Measurements from ENCODE around the gene SLC35E4.

DNA sequence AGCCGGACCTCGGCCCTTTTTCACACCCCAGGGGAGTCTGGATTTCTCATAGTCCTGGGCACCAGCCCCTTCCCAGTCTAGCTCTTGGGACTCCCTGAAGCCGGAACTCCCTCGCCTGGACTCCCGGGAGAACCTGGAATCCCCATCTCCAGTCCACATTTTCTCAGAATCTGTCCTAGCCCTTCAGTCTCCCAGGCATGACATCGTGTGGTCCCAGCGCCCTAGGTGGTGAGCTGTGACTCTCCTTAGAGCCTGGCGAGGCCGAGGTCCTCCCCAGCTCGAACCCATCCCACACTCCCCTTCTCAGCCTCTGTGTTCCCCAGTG is 32.8 kb downstream of the SLC35E4 start:
- TF ChIP-seq, protein P1, sequence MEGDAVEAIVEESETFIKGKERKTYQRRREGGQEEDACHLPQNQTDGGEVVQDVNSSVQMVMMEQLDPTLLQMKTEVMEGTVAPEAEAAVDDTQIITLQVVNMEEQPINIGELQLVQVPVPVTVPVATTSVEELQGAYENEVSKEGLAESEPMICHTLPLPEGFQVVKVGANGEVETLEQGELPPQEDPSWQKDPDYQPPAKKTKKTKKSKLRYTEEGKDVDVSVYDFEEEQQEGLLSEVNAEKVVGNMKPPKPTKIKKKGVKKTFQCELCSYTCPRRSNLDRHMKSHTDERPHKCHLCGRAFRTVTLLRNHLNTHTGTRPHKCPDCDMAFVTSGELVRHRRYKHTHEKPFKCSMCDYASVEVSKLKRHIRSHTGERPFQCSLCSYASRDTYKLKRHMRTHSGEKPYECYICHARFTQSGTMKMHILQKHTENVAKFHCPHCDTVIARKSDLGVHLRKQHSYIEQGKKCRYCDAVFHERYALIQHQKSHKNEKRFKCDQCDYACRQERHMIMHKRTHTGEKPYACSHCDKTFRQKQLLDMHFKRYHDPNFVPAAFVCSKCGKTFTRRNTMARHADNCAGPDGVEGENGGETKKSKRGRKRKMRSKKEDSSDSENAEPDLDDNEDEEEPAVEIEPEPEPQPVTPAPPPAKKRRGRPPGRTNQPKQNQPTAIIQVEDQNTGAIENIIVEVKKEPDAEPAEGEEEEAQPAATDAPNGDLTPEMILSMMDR (IDR thresholded peaks at IDR 0.05), result no peak
- no peak for TF ChIP-seq POLR2A (IDR thresholded peaks at IDR 0.05)

Data from adrenal gland (tissue), 5 donors.